Keratinocyte (primary cell): ENCODE data around the gene PIP4K2A.

Source experiments
- CTCF ChIP-seq, 3 experiments: IDR thresholded peaks in 1 of 3; conservative IDR thresholded peaks in 1 of 3; optimal IDR thresholded peaks in 1 of 3; 2 replicates in 2 of 3; 3 replicates in 1 of 3; pipeline versions ENCODE3 to v1.5.1; 2011; ENCODE audit warnings: low read length in 3 of 3, mild to moderate bottlenecking in 3 of 3, moderate library complexity in 2 of 3, control low read depth in 1 of 3, inconsistent platforms in 1 of 3; ENCODE audit not compliant: insufficient read depth in 2 of 3; ENCODE audit errors: extremely low read depth in 1 of 3
- EZH2 ChIP-seq: IDR thresholded peaks from one replicate; pipeline ENCODE4 v1.6.1; 2012; ENCODE audit warnings: inconsistent platforms, mild to moderate bottlenecking, low read length, moderate library complexity

DNA sequence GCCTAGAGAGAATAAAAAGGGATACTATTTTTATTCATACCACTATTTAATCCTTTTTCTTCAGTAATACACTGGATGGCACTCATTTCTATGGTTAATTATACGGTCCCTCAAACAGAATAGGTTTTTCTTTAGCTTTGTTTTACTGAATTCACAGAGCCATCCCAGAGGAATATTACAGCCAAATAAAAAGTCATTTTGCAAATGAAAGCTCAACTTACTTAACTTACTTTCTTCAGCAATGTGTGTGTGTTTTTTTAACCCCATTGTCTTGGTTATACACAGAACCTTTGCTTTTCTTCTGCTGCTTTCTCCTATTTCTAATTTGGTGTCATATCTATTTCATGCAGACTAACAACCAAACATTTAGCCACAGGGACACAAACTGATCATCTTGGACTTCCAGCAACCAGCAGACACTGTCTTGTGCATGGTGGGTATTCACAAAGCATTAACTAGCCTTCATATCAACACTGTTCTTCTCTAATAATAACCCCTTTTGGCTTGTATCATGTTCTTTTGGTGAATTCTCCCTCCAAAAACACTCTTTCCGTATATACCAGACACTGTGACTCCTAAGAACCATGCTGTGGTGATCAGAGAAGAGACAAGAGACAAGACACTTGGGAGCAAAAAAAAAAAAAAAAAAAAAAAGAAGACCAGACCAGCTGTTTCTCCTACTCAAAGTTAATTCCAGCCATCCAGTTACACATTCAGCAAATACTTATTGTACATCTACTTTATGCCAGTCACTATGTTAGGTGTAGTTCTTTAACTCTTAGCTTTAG is 40.4 kb downstream of the PIP4K2A start:
- no peak for TF ChIP-seq CTCF (optimal IDR thresholded peaks at IDR 0.05 in 1 of 3, IDR thresholded peaks at IDR 0.05 in 1 of 3, conservative IDR thresholded peaks at IDR 0.05 in 1 of 3; ENCODE audit: extremely low read depth in 1 of 3, insufficient read depth in 2 of 3, low read length in 3 of 3)
- TF ChIP-seq EZH2: no peak
